SK-N-MC (cell line): ENCODE results near the gene PAIP2.
A peak's percentile ranks its signal among the peaks of the same experiment; 100 is the strongest.

Experiments used
- DNase-seq: peaks from one replicate; pipeline ENCODE4 v3.0.0-alpha.2; 2011; ENCODE audit warnings: low read depth, low spot score
- H3K27ac ChIP-seq: fragments of 200-600 bp; sonication (generic); 2 replicates; pipeline ENCODE4 v1.5.1; 2016; ENCODE audit warnings: mixed run types
- H3K36me3 ChIP-seq: fragments of 200-600 bp; sonication (generic); 2 replicates; pipeline ENCODE4 v1.6.1; 2017; ENCODE audit warnings: antibody characterized with exemption, low read length, mixed read lengths; ENCODE audit not compliant: insufficient read depth
- H3K4me3 ChIP-seq: fragments of 200-600 bp; sonication (generic); 2 replicates; pipeline ENCODE4 v1.5.1; 2016
- H3K9ac ChIP-seq: fragments of 200-600 bp; sonication (generic); 2 replicates; pipeline ENCODE4 v1.8.0; 2017; ENCODE audit warnings: mixed run types, mixed read lengths; ENCODE audit not compliant: insufficient read length
- H3K9me3 ChIP-seq: fragments of 200-600 bp; sonication (generic); 2 replicates; pipeline ENCODE4 v1.6.1; 2017; ENCODE audit warnings: low read depth, mild to moderate bottlenecking, antibody characterized with exemption, low read length, moderate library complexity, mixed read lengths
- EZH2 ChIP-seq: fragments of 200-600 bp; sonication (generic); IDR thresholded peaks from one replicate; pipeline ENCODE4 v1.6.1; 2017; ENCODE audit warnings: antibody characterized with exemption
- FOXP2 ChIP-seq: optimal IDR thresholded peaks from 2 replicates; pipeline ENCODE3; 2011; ENCODE audit warnings: mild to moderate bottlenecking, moderate library complexity; ENCODE audit not compliant: insufficient read depth; ENCODE audit errors: extremely low read length, control extremely low read depth
- POLR2AphosphoS5 ChIP-seq: IDR thresholded peaks from 2 replicates; pipeline ENCODE4 v1.6.1; 2012; ENCODE audit warnings: mild to moderate bottlenecking, low read depth, low read length, borderline replicate concordance

The PAIP2 gene

DNA sequence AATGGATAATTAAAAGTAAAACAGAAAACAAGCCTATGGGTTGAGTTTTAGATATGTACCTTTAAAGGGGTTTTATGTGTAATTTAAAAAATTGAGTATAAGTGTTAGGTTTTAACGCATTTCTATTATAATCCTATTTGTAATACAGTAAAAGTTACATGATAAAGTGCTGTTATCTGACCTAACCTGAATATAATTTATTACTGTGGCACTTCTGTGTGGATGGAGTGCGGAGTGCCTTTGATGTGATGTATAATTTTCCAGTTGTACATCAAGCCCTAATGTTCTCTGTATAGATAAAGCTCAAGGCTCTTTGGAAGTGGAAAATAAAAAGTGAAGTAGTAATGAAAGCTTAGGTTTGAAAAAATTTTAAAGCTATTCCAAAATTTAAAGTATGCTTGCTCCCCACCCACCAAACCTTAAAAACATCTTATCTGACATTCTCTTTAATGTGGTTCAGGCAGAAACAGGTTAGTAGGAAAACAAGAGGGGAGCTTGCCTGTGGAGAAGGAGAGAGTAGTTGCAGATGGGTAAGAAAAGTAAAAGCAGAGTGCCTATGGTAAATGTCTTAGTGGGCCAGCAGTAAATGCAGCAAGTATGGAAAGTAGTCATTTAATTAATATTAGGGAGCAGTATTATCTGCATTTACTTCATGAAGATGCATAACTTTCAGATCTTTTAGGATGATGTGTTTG, 44.1 kb upstream of the PAIP2 start:
- peak overlapping the region; percentile 16; the same call in 1 of the 2 replicates for H3K27ac ChIP-seq
- no peak for TF ChIP-seq EZH2
- TF ChIP-seq POLR2AphosphoS5: no peak
- no peak for TF ChIP-seq FOXP2
- H3K9ac ChIP-seq: no peak overlapping the region
- H3K4me3 ChIP-seq: peak overlapping the region; percentile 28
- no peaks in the 10 kb centered on the region for H3K9me3 ChIP-seq
- H3K36me3 ChIP-seq: peaks cover 39% of the 10 kb centered on the region
- no peak for DNase-seq

DNA sequence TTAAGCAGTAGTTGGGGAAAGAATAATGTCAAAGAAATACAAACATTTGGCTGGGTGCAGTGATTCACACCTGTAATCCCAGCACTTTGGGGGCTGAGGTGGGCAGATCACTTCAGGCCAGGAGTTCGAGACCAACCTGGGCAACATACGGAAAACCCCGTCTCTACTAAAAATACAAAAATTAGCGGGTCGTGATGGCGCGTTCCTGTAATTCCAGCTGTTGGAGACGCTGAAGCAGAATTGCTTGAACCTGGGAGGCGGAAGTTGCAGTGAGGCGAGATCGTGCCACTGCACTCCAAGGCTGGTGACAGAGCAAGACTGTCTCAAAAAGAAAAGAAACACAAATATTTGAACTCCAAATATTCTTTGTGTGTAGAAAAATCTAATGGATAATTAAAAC, 43.4 kb upstream of the PAIP2 start:
- Histone ChIP-seq H3K36me3 (peaks cover 41% of the 10 kb centered on the region), H3K9ac (no peak overlapping the region), H3K9me3 (no peaks in the 10 kb centered on the region), H3K4me3 (no peak overlapping the region), H3K27ac (0 out of 2 replicates have a peak overlapping the region, but pooled peaks have one; percentile 16)
- TF ChIP-seq FOXP2 (no peak), EZH2 (no peak), POLR2AphosphoS5 (no peak)
- DNase-seq: no peak

DNA sequence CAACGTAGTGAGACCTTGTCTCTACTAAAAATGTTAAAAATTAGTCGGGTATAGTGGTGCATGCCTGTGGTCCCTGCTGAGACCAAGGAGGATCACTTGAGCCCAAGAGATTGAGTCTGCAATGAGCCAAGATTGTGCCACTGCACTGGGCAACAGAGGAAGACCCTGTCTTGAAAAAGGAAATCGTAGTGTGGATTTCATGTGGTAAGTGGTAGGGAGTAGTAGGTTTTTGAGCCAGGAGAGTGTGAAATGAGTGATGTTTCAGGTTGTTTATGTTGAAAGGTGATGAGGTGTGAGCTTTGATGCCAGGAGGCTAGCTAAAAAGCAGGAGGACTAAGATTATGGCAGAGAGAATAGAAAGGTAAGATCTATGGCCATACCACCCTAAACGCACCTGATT, 42.2 kb upstream of the PAIP2 start:
- Histone ChIP-seq H3K9me3 (no peaks in the 10 kb centered on the region), H3K9ac (no peak overlapping the region), H3K27ac (no peak overlapping the region), H3K36me3 (peaks cover 41% of the 10 kb centered on the region), H3K4me3 (no peak overlapping the region)
- no peak for DNase-seq
- no peak for TF ChIP-seq FOXP2
- TF ChIP-seq EZH2: no peak
- no peak for TF ChIP-seq POLR2AphosphoS5

DNA sequence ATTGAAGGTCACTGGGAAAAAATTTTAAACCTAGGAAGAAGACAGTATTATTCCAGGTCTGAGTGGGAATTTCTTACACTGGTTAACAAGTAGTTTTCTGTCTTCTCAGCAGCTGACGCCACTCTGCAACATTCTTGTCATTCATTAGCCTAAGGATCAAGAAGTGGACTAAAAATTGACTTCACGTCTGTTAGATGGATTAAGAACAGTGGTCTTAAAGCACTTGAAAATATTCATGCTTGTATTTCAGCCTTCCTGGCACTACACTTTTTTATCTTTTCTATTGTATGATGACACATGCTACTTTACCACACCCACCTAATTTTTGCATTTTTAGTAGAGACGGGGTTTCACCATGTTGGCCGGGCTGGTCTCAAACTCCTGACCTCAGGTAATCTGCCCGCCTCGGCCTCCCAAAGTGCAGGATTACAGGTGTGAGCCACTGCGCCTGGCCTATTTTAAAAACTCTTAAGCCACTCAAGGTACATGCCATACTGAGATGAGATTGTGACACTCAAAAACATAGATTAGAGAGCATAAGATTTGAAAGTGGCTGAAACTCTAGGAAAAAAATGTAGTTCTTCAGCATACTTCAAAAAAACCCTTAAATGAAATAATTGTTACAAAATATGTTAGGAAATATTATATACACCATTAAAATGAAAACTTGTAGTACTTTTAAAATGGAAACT, 39.7 kb upstream of the PAIP2 start:
- Histone ChIP-seq H3K9ac (no peak overlapping the region), H3K27ac (0 out of 2 replicates have a peak overlapping the region, but pooled peaks have one; percentile 8), H3K4me3 (no peak overlapping the region), H3K36me3 (peaks cover 22% of the 10 kb centered on the region), H3K9me3 (no peaks in the 10 kb centered on the region)
- TF ChIP-seq FOXP2 (no peak), EZH2 (no peak), POLR2AphosphoS5 (no peak)
- DNase-seq: no peak

DNA sequence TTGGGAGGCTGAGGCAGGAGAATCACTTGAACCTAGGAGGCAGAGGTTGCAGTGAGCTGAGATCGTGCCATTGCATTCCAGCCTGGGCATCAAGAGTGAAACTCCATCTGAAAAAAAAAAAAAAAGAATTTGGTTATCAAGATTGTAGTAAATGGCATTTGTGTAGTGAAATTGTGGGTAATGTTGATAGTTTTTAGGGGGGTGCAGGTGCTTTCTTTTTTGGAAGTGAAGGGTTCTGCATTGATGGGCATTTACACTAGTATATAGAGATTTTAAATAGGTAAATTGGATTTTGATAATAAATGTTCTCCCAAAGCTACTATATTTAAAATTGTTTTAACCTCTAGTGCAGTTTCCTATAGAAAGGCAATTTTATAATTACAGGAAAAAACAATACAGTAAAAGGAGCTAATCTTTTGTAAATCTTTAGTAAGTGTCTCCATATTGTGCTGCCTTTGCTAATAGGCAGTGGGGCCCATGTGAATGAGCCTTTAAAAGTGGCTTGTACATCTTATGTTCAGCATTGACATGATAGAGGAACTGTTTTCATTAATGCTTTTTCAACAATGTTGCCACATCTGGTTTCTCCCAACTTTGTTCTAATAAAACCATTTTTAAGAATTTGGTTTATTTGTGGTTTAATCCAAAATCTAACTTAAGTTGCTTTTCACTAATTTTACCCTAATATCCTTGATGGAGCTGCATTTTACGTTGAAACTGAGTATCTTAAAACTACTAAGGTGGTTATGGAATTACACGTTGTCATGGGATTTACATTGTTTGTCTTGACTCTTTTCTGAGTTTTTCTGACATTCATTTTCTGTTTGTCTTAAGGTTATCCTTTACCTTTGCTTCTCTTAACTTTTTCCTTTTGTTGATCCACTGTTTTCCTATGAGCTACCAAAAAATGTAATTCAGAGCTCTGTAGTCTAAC, 37.0 kb upstream of the PAIP2 start:
- no peak overlapping the region for H3K4me3 ChIP-seq
- no peaks in the 10 kb centered on the region for H3K9me3 ChIP-seq
- no peak for DNase-seq
- H3K27ac ChIP-seq: peak overlapping the region; percentile 4; the same call in 1 of the 2 replicates
- H3K36me3 ChIP-seq: peaks cover 32% of the 10 kb centered on the region
- no peak overlapping the region for H3K9ac ChIP-seq
- no peak for TF ChIP-seq EZH2
- no peak for TF ChIP-seq POLR2AphosphoS5
- TF ChIP-seq FOXP2: no peak

DNA sequence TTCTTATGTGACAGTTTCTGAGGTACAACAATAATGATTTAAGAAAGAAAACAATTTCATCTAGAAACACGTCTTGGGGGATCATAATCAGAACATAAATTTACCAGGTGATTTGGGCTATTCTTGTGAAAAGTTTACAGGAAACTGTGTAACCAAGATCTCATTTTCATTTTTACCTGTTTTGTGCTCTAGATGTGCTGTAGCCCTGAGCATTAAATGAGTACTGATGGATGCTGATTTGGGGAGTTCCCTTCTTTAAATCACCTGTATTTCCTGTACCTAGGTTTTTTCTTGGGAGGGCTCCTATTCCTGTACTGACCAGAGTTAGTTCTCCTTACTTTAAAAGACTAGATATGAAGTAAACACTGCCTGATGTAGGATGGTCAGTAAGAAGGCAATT, 35.5 kb upstream of the PAIP2 start:
- no peak overlapping the region for H3K4me3 ChIP-seq
- TF ChIP-seq POLR2AphosphoS5: no peak
- no peak for TF ChIP-seq FOXP2
- TF ChIP-seq EZH2: no peak
- H3K9me3 ChIP-seq: no peaks in the 10 kb centered on the region
- H3K36me3 ChIP-seq: peaks cover 47% of the 10 kb centered on the region
- H3K9ac ChIP-seq: no peak overlapping the region
- DNase-seq: no peak
- H3K27ac ChIP-seq: no peak overlapping the region

DNA sequence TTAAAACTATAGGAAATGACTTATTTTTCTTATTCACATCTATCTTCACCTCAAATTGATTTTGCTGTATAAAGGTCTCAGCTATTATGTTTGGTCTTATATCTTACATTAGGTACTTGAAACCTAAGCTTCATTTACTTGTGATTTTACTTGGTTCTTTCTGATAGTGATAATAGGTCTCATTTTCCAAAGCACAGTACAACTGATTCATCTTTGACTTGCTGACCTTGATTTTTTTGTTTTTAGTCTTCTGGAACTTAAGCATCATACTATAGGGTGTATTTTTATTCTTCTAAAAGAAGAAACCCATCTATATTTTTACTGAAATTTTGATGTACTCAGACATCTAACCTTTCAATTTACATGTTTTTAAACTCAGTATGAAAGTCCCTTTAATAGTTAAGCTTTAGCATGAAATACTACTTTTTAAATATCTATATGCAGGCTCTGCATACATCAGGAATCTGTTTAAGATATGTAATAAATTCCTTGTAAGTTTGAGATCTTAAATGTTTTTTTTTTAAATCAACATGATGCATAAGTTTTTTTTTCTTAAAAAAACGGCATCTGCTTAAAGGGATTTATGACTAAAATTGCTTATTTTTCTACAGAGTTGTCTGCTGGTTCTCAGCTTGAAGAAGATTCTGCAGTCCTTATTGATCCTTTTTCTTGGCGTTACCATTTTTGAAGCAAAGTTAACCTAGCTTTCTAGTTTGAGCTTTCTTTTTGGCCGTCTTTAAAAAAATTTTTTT, 34.9 kb upstream of the PAIP2 start:
- Histone ChIP-seq H3K4me3 (no peak overlapping the region), H3K27ac (no peak overlapping the region), H3K36me3 (peaks cover 44% of the 10 kb centered on the region), H3K9ac (no peak overlapping the region), H3K9me3 (no peaks in the 10 kb centered on the region)
- TF ChIP-seq EZH2 (no peak), FOXP2 (no peak), POLR2AphosphoS5 (no peak)
- DNase-seq: no peak
